HG03378 (cell line): ENCODE data around the gene PRR5.

ENCODE experiments used
- ATAC-seq: cut with Tn5 transposase; IDR thresholded peaks from one replicate; pipeline ENCODE4 v1.9.1; 2021; ENCODE audit warnings: mild to moderate bottlenecking, moderate library complexity; ENCODE audit not compliant: unreplicated experiment

The PRR5 gene

DNA sequence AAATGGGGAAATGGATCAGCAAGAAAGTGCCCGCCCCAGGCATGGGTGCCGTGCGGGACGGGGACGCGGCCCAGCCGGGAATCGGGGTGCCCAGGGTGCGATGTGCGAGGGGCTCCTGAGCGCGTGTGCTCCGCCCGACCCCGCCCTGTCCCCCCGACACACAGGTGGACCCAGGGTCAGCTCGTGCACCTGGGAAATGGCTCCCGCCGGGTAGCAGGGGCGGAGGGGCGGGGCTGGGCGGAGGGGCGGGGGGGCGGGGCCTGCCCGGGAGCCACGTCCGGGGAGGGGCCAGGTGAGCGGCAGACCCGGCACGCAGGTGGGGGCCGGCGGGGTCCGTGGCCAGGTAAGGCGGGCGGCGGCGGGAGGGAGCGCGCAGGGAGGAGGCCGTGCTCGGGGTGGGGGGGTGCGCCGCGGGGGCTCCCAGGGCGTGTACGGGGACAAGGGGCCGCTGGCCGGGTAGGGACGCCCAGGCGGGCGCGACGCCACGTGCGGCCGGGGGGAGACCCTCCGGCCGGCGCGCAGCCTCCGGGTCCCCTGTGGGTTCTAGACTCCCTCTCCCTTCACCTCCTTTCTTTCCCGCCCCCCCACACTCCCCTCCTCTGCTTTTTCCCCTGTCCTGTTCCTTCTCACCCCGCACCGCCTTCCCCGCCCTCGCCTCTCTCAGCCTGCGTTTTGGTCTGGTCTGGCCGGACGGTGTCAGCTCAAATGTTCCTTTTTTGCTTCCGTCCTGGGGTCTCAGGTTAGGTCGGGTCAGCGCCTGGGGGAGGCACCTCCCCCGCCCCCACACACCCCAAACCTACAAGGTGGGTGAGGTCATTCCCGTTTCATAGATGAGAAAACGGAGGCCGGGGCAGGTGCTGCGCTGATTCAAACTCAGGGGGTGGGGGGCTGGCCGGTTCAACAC lies 50.5 kb downstream of the PRR5 start, which contains the start of gene ARHGAP8:
Gene ARHGAP8, plus strand, starts transcription at position 291 of the 904 bp plus-strand sequence. CDS start 33,953 bp downstream, outside the sequence.
- no peak for ATAC-seq

DNA sequence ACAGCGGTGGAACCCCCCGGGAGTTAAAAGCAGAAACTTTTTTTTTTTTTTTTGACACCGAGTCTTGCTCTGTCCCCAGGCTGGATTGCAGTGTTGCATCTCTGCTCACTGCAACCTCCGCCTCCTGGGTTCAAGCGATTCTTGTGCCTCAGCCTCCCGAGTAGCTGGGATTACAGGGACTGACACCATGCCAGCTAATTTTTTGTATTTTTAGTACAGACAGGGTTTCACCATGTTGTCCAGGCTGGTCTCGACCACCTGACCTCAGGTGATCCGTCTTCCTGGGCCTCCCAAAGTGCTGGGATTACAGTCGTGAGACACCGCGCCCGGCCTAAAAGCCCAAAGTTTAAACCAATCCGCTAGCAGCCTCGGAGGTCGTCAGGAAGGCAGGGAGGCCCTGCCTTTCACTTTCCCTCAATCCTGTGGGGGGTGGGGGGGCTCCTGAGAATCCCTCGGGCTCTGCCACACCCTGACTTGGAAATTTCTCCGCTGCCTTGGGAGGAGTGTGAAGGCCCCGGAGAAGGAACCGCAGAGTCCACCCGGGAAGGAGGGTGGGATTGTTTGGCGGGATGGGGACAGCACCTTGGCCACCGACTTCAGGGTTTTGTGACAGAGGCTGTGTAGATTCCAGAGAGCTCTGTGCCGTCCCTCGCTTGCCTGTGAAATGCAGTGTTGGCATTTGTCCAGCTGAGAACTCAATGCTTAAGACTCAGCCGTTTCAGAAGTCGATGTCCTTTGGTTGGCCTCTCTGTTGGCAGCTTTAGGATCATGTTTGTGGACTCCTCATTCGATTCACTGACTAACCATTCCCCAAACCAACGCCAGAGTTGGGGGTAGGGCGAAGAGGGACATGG lies 51.4 kb downstream of the PRR5 start:
- no peak for ATAC-seq

DNA sequence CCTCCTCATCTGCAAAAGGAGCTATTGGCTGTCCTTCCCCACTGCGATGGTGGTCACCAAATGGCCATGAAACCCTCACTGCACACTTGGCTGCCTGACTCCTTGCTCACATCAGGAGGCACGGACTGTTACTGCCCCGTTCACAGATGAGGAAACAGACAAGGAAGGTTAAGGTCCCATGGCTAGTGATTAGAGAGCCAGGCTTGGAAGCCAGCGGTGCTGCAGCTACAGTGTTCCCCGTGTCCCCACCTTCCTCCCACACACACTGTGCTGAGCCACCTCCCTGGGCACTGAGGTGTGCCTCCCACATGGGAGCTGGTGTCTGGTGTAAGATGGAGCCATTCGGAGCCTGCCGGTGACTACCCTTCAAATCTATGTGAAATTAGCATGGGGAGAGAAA lies 53.0 kb downstream of the PRR5 start:
- no peak for ATAC-seq

DNA sequence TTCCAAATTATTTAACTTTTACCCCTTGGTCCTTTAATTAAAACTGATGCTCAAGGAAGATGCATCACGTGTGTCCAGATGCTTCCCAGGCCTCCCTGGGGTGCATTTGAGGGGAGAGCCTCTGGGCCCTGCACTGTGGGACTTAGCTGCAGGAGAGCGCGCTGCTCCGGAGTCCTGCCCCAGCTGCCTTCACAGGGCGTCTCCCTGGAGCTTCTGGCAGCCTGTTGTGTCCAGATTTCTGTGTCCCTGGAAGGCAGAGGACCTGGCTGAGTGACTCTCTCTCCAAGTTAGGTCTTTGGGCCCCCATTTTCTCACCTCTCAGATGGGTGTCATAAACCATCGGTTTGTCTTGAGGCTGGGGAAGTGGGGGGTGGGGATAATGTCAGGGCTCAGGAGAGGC lies 53.4 kb downstream of the PRR5 start:
- ATAC-seq, result no peak

DNA sequence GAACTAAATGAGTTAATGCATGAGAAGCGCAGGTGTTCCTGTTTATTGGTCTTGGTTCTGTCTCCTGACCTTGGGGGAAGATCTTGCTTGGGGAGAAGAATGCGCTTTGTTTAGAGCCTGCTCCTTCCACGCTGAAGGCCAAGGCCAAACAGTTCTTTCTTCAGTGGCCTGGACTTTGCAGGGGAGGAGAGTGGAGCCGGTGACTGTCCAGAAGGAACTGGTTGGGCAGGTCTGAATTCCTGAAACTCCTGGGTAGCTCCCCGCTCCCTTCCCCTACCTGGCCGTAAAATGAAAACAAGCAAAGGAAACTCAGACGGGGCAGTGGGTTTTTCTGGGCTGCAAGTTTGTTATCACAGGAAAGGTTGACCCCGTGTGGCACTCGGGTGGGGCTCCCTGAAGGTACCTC lies 54.0 kb downstream of the PRR5 start:
- no peak for ATAC-seq

DNA sequence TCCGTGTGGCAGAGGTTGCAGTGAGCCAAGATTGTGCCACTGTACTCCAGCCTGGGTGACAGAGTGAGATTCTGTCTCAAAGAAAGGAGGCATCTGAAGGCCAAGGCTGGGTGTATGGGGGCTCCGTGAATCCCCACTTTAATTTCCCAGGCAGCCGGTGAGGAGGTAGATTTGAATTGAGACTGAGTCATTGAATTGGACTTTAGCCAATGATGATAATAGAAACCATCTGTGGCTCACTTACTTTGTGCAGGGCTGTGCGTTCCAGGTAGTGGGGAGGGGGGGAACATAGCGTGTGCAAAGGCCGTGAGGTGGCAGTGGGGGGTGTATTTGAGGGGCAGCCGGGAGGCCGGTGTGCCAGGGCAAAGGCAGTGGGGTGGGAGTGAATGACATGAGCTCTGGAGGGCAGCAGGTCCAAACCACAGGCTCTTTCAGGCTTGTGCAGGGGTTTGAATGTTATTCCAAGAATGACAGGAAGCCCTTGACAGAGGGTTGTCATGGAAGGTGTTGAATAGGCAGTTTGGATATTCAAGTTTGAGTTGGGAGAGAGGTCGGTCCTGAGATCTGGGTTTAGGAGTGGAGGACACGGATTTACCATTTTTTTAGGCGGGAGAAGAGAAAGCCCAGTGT lies 56.5 kb downstream of the PRR5 start:
- no peak for ATAC-seq

DNA sequence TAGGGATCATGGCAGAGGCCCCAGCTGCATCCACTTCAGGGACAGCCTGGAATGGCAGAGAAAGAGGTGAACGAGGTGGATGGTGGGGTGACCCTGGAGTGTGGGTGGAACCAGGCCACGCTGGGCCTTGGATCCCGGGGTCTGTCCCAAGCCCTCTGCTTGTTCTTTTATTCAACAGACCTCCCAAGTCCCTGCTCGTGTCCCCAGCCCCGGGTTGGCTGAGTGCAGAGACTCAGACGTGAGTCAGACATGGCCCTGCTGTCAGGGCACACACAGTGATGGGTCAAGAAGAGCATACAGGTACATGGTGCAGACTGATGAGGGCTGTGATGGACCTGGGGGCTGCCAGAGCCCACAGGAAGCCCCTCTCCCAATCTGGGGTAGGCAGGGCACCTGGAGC lies 57.0 kb downstream of the PRR5 start:
- ATAC-seq, result no peak

DNA sequence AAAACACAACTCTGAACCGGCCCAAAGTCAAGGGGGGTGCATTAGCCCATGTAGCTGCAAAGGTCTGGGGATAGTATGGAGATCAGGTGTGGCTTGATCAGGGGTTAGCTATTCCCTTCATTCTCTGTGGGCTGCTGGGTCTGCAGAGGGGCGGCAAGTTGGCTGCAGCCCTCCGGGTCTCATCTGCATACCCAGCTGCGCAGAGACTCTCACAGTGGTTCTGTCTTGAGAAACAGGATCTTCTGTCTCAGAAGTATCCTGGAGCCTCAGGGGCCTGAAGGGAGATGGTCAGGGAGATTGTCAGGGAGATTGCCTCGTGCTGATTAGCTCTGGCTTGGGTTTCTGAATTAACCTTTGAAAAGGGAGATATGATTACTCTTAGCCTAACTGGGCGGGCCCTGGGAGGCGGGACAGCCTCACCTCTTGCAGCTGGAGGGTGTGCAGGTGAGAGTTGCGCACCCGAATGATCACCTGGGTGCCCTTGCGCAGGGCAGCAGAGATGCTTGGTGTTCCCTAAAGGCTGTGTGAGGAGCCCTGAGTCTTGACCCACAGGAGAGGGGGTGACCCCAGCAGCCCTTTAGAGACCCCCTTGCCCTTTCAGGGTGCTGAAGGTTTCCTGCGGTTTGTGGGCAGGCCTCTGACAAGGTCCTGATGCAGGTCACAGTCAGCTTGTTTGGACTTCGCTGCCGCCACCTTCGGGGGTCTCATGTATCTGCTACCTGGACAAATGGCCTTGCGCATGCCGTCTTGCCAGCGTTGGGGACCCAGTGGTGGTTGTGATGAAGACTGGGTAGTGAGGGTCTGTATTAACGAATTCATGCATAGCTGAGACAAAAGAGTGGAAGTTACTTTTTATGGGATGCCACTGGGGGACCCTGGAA lies 57.7 kb downstream of the PRR5 start:
- ATAC-seq, result no peak

DNA sequence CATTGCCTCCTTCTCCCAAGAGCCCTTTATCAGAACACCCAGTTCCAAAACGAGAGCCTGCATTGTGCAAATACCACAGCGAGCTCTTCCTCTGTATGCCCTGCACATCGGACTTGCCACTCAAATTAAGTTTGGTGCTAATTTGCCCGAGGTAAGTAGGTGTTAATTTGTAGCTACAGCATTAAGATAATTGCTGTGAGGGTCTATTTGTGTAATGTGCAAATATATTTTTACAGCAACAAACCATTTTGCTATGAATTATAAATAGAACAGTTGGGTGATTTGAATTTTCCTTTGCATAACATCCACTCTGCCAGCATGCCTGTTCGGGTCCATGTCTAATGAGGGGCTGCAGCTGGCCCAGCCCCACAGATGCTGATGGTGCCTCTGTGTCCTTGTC lies 58.5 kb downstream of the PRR5 start:
- ATAC-seq, result no peak

DNA sequence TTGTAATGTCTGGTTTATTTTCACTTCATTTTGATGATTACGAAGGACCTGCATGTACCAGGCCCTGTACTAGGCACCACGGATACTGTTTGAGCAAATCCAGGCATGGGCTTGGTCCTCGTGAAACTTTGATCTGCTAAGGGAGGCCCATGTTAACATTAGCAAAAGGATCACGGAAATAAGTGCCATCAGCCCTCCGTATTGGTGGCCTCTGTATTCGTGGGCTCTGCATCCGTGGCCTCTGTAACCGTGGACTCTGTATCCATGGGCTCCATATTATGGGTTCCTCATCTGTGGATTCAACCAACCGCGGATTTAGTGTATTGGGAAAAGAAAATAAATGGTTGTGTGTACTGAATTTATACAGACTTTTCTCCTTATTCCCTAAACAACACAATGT lies 59.0 kb downstream of the PRR5 start:
- ATAC-seq, result no peak

DNA sequence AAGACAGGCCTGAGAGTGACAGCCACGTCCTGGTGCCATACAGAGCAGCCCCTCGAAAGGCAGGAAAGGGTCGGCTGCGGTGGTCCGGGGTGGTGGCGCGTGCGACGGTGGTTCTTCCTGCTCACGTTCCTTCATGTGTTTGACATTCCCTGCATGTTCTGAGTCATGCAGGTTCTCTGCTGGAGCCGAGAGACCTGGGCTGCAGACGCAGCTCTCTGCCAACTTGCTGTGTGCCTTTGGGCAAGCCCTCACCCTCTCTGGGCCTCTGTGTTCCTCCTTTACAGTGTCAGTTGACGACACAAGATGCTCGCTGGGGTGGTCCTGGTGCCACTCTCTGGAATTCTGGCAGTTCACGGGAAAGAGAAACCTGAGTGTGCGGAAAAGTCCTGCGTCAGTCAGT lies 62.4 kb downstream of the PRR5 start:
- no peak for ATAC-seq

DNA sequence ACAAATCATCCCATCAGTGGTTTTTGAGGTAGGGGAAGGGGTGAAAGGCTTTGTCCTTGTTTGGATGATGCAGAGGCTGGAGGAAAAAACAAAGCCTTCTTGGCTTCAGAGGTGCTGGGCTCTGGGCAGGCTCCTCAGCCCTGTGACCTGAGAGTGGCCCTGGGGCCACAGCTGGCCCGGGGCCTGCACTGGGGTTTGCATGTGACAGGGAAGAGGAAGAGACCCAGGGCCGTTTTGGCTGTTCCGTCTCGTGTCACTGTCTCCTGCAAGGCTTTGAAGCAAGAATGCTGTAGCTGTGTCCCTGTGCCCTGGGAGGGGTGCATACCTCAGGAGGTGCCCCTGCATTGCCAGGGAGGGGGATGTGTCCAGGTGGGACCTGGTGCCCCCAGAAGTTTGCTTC lies 63.0 kb downstream of the PRR5 start:
- ATAC-seq, result no peak

DNA sequence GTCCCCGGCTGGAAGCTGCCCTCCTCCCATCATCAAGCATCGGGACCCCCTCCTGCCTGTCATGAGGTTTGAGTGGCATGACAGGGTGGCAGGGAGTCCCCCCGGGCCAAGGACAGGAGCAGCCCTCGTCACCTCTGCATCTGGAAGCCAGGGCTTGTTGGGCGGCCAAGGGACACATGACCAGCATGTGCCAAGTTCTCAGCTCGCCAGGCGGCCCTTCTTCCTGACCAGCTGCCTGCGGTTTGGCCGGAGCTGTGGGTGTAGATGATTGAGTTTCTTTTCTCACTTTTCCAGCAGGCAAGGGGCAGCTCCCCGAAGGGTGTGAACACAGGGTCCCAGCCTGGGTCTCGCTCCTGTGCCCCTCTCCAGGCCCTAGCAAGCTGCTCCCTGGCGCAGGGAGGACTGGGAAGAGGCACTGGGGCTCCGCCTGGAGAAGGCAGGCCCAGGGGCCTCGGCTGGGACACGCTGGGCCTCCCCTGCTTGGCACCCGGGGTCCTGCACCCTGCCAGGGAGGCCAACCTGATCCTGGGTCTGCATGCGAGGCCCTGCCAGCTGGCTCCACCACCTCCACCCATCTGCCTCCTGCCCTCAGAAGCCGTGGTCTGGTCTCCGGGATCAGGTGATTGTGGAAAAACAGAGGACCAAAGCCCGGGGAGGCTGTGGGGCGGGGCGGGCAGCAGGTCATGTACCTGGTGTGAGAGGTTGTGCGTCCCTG lies 63.7 kb downstream of the PRR5 start:
- ATAC-seq, result no peak

DNA sequence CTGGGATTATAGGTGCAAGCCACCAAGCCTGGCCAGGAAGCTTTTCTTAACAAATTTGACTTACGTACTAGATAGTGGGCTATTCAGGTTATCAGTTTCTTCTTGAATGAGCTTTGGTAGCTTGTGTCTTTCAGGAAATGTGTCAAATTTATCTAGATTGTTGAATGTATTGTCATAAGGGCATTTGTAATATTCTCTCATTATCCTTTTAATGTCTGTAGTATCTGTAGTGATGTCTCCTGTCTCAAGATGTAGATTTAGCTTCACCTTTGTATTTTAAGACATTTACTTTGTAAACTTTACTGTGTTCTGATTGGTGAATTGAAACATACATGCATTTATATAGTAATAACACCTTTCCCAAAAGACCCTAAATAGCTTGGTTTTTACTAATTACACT lies 71.1 kb downstream of the PRR5 start:
- ATAC-seq, result no peak

DNA sequence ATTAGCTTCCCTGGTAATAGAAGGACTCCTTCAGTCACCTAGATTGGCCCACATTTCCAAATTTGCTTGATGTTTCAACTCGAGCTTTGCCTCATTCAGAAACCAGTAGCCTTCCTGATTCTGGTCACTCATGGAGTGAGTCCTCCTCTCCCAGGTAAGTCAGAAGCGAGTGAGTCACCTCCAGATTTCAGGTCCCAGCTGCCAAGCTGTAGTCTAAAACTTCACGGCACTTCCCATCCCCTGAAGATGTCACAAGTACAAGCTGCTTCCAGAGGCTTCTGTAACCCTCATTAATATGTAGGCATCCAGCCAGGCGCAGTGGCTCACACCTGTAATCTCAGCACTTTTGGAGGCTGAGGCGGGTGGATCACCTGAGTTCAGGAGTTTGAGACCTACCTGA lies 73.9 kb downstream of the PRR5 start:
- no peak for ATAC-seq

DNA sequence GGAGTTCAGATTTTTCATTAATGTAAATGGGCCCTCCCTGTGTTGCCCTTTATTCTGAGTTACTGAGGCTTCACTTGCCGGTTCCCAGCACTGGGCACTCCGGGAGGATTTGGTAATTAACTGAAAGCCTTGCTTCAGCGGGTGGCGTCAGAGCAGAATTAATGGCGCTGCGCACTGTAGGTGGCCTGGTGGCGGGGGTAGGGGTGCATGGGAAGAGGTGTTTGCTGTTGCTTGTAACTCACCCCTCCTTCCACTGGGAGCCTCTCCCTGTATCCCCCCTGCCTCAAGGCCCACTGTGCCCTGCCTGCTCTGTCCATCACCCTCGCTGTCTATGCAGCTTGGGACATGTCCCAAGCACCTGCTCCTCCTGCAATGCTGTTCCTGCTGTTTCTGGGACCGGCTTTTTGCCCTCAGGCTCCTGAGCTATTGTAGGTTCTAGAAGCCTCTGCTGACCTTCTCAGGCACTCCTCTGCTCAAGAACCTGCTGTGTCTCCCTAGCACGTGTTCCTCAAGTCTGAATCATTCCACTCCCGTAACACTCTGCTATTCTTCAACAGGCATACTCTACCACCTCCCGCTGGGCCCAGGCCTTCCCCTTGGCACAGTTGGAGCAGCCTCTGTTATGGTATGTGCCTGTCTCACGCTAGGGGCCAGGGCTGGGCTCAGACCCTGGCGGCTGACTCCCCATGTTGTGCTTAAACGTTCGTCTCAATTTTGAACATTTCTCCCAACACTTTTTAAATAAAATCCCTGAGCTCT lies 74.8 kb downstream of the PRR5 start:
- no peak for ATAC-seq

DNA sequence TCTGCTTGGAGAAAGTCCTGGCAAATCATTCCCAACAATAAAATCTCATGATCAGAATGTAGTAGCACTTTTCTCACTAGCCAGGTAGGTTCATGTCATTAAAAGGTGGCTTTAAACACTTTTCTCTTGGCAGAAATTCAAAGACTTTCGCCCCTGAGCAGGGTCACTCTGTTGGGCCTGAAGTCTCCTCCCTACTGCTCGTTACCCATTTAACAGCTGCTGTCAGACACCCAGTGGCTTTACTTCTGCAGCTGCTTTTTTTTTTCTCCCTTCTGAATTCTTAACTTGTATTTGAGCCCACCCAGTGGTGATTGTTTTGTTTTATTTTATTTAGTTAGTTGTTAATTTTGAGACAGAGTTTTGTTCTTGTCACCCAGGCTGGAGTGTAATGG lies 75.4 kb downstream of the PRR5 start:
- ATAC-seq, result no peak

DNA sequence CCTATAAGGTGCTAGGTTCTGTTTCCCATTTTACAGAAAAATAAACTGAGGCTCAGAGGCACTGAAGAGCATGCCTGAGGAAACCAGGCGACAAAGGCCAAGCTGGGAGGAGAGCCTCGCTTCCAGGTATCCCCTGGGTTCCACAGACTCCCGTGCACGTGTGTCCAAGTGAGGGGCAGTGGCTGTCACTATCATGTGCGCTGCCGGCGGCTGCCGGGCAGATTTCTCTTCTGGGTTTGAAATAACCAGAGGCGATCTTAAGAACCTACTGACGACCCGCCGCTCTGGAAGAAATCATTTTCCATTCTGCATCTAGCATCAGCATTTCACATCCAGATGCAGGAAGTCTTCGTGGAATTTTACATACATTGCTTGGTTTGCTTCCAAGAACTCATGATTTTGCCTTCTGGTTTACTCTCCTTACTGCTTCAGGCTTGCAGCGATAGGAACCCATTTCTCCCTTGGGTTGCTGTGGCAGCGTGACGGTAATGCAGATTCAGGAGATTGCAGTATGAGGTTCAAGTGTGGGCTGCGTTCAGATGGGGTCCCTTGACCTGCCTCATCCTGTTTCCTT lies 79.0 kb downstream of the PRR5 start:
- ATAC-seq, result no peak
